HEK293 (cell line): ENCODE measurements around the gene LPO.

ENCODE experiments used
- CTCF ChIA-PET: fragments of 350-600 bp; formaldehyde crosslinking; extraction: SDS; loops from one replicate; lab custom pipeline; 2021; ENCODE audit warnings: antibody characterized with exemption; lab: Yijun Ruan, JAX
- POLR2A ChIA-PET: fragments of 300-600 bp; formaldehyde crosslinking; extraction: SDS; loops from one replicate; lab custom pipeline; 2020; ENCODE audit warnings: antibody characterized with exemption, inconsistent platforms; lab: Yijun Ruan, JAX
- H3K27ac ChIP-seq: fragments of 200-500 bp; sonication (Bioruptor generic); 2 replicates; pipeline ENCODE4 v1.5.1; 2014; ENCODE audit warnings: low read depth, low read length, control low read depth, inconsistent platforms; ENCODE audit errors: extremely low read depth
- H3K36me3 ChIP-seq, 2 experiments: fragments of 200-500 bp in 1 of 2; sonication (Bioruptor generic) in 1 of 2; 1 replicate in 1 of 2; 2 replicates in 1 of 2; pipeline ENCODE4 v1.5.1; 2014 to 2017; ENCODE audit warnings: inconsistent platforms in 2 of 2, low read length in 2 of 2; ENCODE audit not compliant: control insufficient read depth in 2 of 2, insufficient read depth in 1 of 2
- H3K4me1 ChIP-seq: fragments of 200-500 bp; sonication (Bioruptor generic); 2 replicates; pipeline ENCODE4 v1.5.1; 2014; ENCODE audit warnings: mild to moderate bottlenecking, low read length, inconsistent platforms; ENCODE audit not compliant: control insufficient read depth, insufficient read depth
- H3K4me3 ChIP-seq: 2 replicates; pipeline ENCODE4 v1.5.1; 2011; ENCODE audit warnings: low read depth, mild to moderate bottlenecking, control low read depth, low read length, moderate library complexity
- H3K9me3 ChIP-seq: fragments of 200-500 bp; sonication (Bioruptor generic); 2 replicates; pipeline ENCODE4 v1.5.1; 2014; ENCODE audit warnings: low read depth, low read length, inconsistent platforms; ENCODE audit not compliant: control insufficient read depth, insufficient read depth
- BCL11A ChIP-seq: fragments of 450-650 bp; formaldehyde crosslinking; IDR thresholded peaks from 2 replicates; pipeline ENCODE4 v1.5.1; 2016; ENCODE audit warnings: low read depth, missing biosample characterization, missing genetic modification characterization
- CTCF ChIP-seq: fragments of 450-650 bp; formaldehyde crosslinking; IDR thresholded peaks from 2 replicates; pipeline ENCODE4 v1.5.1; 2016; ENCODE audit warnings: missing biosample characterization, missing genetic modification characterization
- GLIS2 ChIP-seq: fragments of 450-650 bp; formaldehyde crosslinking; IDR thresholded peaks from 2 replicates; pipeline ENCODE4 v1.5.1; 2016; ENCODE audit warnings: missing biosample characterization, missing genetic modification characterization
- KLF7 ChIP-seq: fragments of 450-650 bp; formaldehyde crosslinking; IDR thresholded peaks from 2 replicates; pipeline ENCODE4 v1.5.1; 2016; ENCODE audit warnings: missing biosample characterization, missing genetic modification characterization, borderline replicate concordance
- OVOL3 ChIP-seq: fragments of 450-650 bp; formaldehyde crosslinking; IDR thresholded peaks from 2 replicates; pipeline ENCODE4 v1.5.1; 2016; ENCODE audit warnings: missing biosample characterization, missing genetic modification characterization
- SCRT2 ChIP-seq: fragments of 450-650 bp; formaldehyde crosslinking; IDR thresholded peaks from 2 replicates; pipeline ENCODE4 v1.5.1; 2016; ENCODE audit warnings: missing biosample characterization, missing genetic modification characterization
- ZBTB11 ChIP-seq: fragments of 450-650 bp; formaldehyde crosslinking; conservative IDR thresholded peaks from 2 replicates; pipeline ENCODE4 v1.5.1; 2016; ENCODE audit warnings: low read depth, missing biosample characterization, missing genetic modification characterization
- ZBTB6 ChIP-seq: fragments of 450-650 bp; formaldehyde crosslinking; IDR thresholded peaks from 2 replicates; pipeline ENCODE4 v1.5.1; 2017; ENCODE audit warnings: missing biosample characterization, missing genetic modification characterization
- ZEB2 ChIP-seq: fragments of 450-650 bp; formaldehyde crosslinking; IDR thresholded peaks from 2 replicates; pipeline ENCODE4 v1.5.1; 2016; ENCODE audit warnings: missing biosample characterization, missing genetic modification characterization
- ZFHX2 ChIP-seq: fragments of 450-650 bp; formaldehyde crosslinking; conservative IDR thresholded peaks from 2 replicates; pipeline ENCODE4 v1.5.1; 2016; ENCODE audit warnings: missing biosample characterization, missing genetic modification characterization
- ZNF114 ChIP-seq: fragments of 450-650 bp; formaldehyde crosslinking; IDR thresholded peaks from 2 replicates; pipeline ENCODE4 v1.5.0; 2017; ENCODE audit warnings: missing biosample characterization, missing genetic modification characterization
- ZNF140 ChIP-seq: fragments of 450-650 bp; formaldehyde crosslinking; IDR thresholded peaks from 2 replicates; pipeline ENCODE4 v1.5.1; 2016; ENCODE audit warnings: missing biosample characterization, missing genetic modification characterization
- ZNF148 ChIP-seq: fragments of 450-650 bp; formaldehyde crosslinking; IDR thresholded peaks from 2 replicates; pipeline ENCODE4 v1.5.0; 2017; ENCODE audit warnings: missing biosample characterization, missing genetic modification characterization, borderline replicate concordance
- ZNF18 ChIP-seq: fragments of 450-650 bp; formaldehyde crosslinking; IDR thresholded peaks from 2 replicates; pipeline ENCODE4 v1.5.1; 2016; ENCODE audit warnings: missing biosample characterization, missing genetic modification characterization
- ZNF292 ChIP-seq: fragments of 450-650 bp; formaldehyde crosslinking; IDR thresholded peaks from 2 replicates; pipeline ENCODE4 v1.5.1; 2016; ENCODE audit warnings: low read depth, missing biosample characterization, missing genetic modification characterization, borderline replicate concordance
- ZNF335 ChIP-seq: fragments of 450-650 bp; formaldehyde crosslinking; conservative IDR thresholded peaks from 2 replicates; pipeline ENCODE4 v1.5.1; 2016; ENCODE audit warnings: missing biosample characterization, missing genetic modification characterization
- ZNF362 ChIP-seq: fragments of 450-650 bp; formaldehyde crosslinking; IDR thresholded peaks from 2 replicates; pipeline ENCODE4 v1.5.1; 2016; ENCODE audit warnings: missing biosample characterization, missing genetic modification characterization
- ZNF391 ChIP-seq: fragments of 450-650 bp; formaldehyde crosslinking; IDR thresholded peaks from 2 replicates; pipeline ENCODE4 v1.5.1; 2016; ENCODE audit warnings: low read depth, missing biosample characterization, missing genetic modification characterization, borderline replicate concordance
- ZNF488 ChIP-seq: fragments of 450-650 bp; formaldehyde crosslinking; IDR thresholded peaks from 2 replicates; pipeline ENCODE4 v1.5.1; 2016; ENCODE audit warnings: missing biosample characterization, missing genetic modification characterization
- ZNF549 ChIP-seq: fragments of 450-650 bp; IDR thresholded peaks from 2 replicates; pipeline ENCODE4 v1.5.1; 2018; ENCODE audit warnings: missing biosample characterization, missing genetic modification characterization, mild to moderate bottlenecking, inconsistent platforms, moderate library complexity
- ZNF843 ChIP-seq: fragments of 450-650 bp; formaldehyde crosslinking; IDR thresholded peaks from 2 replicates; pipeline ENCODE4 v1.5.1; 2016; ENCODE audit warnings: missing biosample characterization, missing genetic modification characterization

Gene LPO

GRCh38 chr17:58302171-58302918, 64.0 kb downstream of the LPO start:
- ChIA-PET POLR2A (no interaction called here), CTCF (interaction anchor here (0.7 to 4.7 kb wide), 6 partner anchors 10 to 170 kb away, joined by 3 to 50 read pairs (median 15); no protein-coding TSS in a partner anchor)
- H3K36me3 ChIP-seq = no peaks in the 10 kb centered on the region
- TF ChIP-seq ZNF488 (tag by site-specific recombination) (no peak), BCL11A (tag by site-specific recombination) (no peak), CTCF (no peak), ZNF335 (no peak), ZNF391 (no peak), OVOL3 (no peak), ZNF148 (tag by site-specific recombination) (no peak), ZBTB6 (tag by site-specific recombination) (no peak), ZNF549 (no peak), SCRT2 (tag by site-specific recombination) (no peak), KLF7 (tag by site-specific recombination) (no peak), ZEB2 (tag by site-specific recombination) (no peak)
- no peak overlapping the region for H3K4me3 ChIP-seq
- H3K27ac ChIP-seq = no peak overlapping the region
- H3K4me1 ChIP-seq = no peaks in the 10 kb centered on the region
- H3K9me3 ChIP-seq = no peaks in the 10 kb centered on the region

- POLR2A ChIA-PET = no interaction called here
- no peak for TF ChIP-seq ZNF362 (tag by site-specific recombination)
- no peak for TF ChIP-seq ZNF292 (tag by site-specific recombination)
- no peak; the same call in 1 of the 2 replicates for TF ChIP-seq ZFHX2 (tag by site-specific recombination)
- TF ChIP-seq ZBTB11 (tag by site-specific recombination) = no peak
- no peak for TF ChIP-seq ZNF114 (tag by site-specific recombination)
- TF ChIP-seq ZNF140 (tag by site-specific recombination) = no peak
- no peak for TF ChIP-seq ZNF843 (tag by site-specific recombination)
- no peak for TF ChIP-seq ZNF18 (tag by site-specific recombination)
- no peak for TF ChIP-seq GLIS2 (tag by site-specific recombination)
Measured at GRCh38 chr17:58302919-58303585, 64.7 kb downstream of the LPO start.

More at GRCh38 chr17:58302919-58303585, 64.7 kb downstream of the LPO start:
- no peaks in the 10 kb centered on the region for H3K9me3 ChIP-seq
- no peak overlapping the region for H3K4me3 ChIP-seq
- H3K36me3 ChIP-seq = no peaks in the 10 kb centered on the region
- H3K4me1 ChIP-seq = no peaks in the 10 kb centered on the region
- CTCF ChIA-PET = interaction anchor here (0.6 to 4.7 kb wide), 11 partner anchors 9 to 170 kb away, joined by 3 to 50 read pairs (median 6); no protein-coding TSS in a partner anchor
- H3K27ac ChIP-seq = no peak overlapping the region
